ENCODE results near the gene IMMP2L.
A peak's percentile ranks its signal among the peaks of the same experiment; 100 is the strongest.

IMMP2L gene

GRCh38 chr7:111232249-111233084 lies 329.8 kb downstream of the IMMP2L start:
- no peaks in the 10 kb centered on the region for H3K27me3 ChIP-seq (ENCODE audit: insufficient read depth, poor library complexity, severe bottlenecking)
- DNase-seq (ENCODE audit: low spot score) (no peak), ATAC-seq (ENCODE audit: low read depth) (peak; percentile 88)
- H3K36me3 ChIP-seq (ENCODE audit: low read depth), result no peaks in the 10 kb centered on the region
- peak overlapping the region; percentile 19 for H3K27ac ChIP-seq (ENCODE audit: poor library complexity, severe bottlenecking)
- H3K9me3 ChIP-seq (ENCODE audit: severe bottlenecking), result no peaks in the 10 kb centered on the region
- H3K4me1 ChIP-seq (ENCODE audit: insufficient read depth, poor library complexity, severe bottlenecking), result peaks cover 13% of the 10 kb centered on the region
- no peak for TF ChIP-seq CTCF (IDR thresholded peaks at IDR 0.05; ENCODE audit: poor library complexity, severe bottlenecking)
- H3K4me3 ChIP-seq (ENCODE audit: severe bottlenecking), result no peak overlapping the region

GRCh38 chr7:111229916-111230315 lies 332.4 kb downstream of the IMMP2L start:
- Histone ChIP-seq H3K27ac (ENCODE audit: poor library complexity, severe bottlenecking) (no peak overlapping the region), H3K27me3 (ENCODE audit: insufficient read depth, poor library complexity, severe bottlenecking) (no peaks in the 10 kb centered on the region), H3K36me3 (ENCODE audit: low read depth) (no peaks in the 10 kb centered on the region), H3K4me1 (ENCODE audit: insufficient read depth, poor library complexity, severe bottlenecking) (peaks cover 13% of the 10 kb centered on the region), H3K9me3 (ENCODE audit: severe bottlenecking) (no peaks in the 10 kb centered on the region), H3K4me3 (ENCODE audit: severe bottlenecking) (no peak overlapping the region)
- DNase-seq (ENCODE audit: low spot score) (no peak), ATAC-seq (ENCODE audit: low read depth) (no peak)
- TF ChIP-seq CTCF (IDR thresholded peaks at IDR 0.05; ENCODE audit: poor library complexity, severe bottlenecking), result no peak

GRCh38 chr7:111229181-111229740 lies 333.0 kb downstream of the IMMP2L start:
- TF ChIP-seq CTCF (IDR thresholded peaks at IDR 0.05; ENCODE audit: poor library complexity, severe bottlenecking), result no peak
- DNase-seq (ENCODE audit: low spot score) (no peak), ATAC-seq (ENCODE audit: low read depth) (no peak)
- Histone ChIP-seq H3K4me3 (ENCODE audit: severe bottlenecking) (no peak overlapping the region), H3K27me3 (ENCODE audit: insufficient read depth, poor library complexity, severe bottlenecking) (no peaks in the 10 kb centered on the region), H3K4me1 (ENCODE audit: insufficient read depth, poor library complexity, severe bottlenecking) (peaks cover 13% of the 10 kb centered on the region), H3K36me3 (ENCODE audit: low read depth) (no peaks in the 10 kb centered on the region), H3K27ac (ENCODE audit: poor library complexity, severe bottlenecking) (no peak overlapping the region), H3K9me3 (ENCODE audit: severe bottlenecking) (no peaks in the 10 kb centered on the region)

GRCh38 chr7:111228437-111228836 lies 333.9 kb downstream of the IMMP2L start:
- DNase-seq (ENCODE audit: low spot score) (no peak), ATAC-seq (ENCODE audit: low read depth) (no peak)
- H3K4me1 ChIP-seq (ENCODE audit: insufficient read depth, poor library complexity, severe bottlenecking), result peaks cover 13% of the 10 kb centered on the region
- no peak overlapping the region for H3K4me3 ChIP-seq (ENCODE audit: severe bottlenecking)
- no peaks in the 10 kb centered on the region for H3K36me3 ChIP-seq (ENCODE audit: low read depth)
- no peak overlapping the region for H3K27ac ChIP-seq (ENCODE audit: poor library complexity, severe bottlenecking)
- H3K9me3 ChIP-seq (ENCODE audit: severe bottlenecking), result no peaks in the 10 kb centered on the region
- no peak for TF ChIP-seq CTCF (IDR thresholded peaks at IDR 0.05; ENCODE audit: poor library complexity, severe bottlenecking)
- H3K27me3 ChIP-seq (ENCODE audit: insufficient read depth, poor library complexity, severe bottlenecking), result no peaks in the 10 kb centered on the region

- no peaks in the 10 kb centered on the region for H3K27me3 ChIP-seq (ENCODE audit: insufficient read depth, poor library complexity, severe bottlenecking)
- no peak overlapping the region for H3K27ac ChIP-seq (ENCODE audit: poor library complexity, severe bottlenecking)
- H3K4me1 ChIP-seq (ENCODE audit: insufficient read depth, poor library complexity, severe bottlenecking), result no peaks in the 10 kb centered on the region
- DNase-seq (ENCODE audit: low spot score), result no peak
- H3K36me3 ChIP-seq (ENCODE audit: low read depth), result no peaks in the 10 kb centered on the region
- no peak for TF ChIP-seq CTCF (IDR thresholded peaks at IDR 0.05; ENCODE audit: poor library complexity, severe bottlenecking)
- H3K9me3 ChIP-seq (ENCODE audit: severe bottlenecking), result no peaks in the 10 kb centered on the region
- no peak overlapping the region for H3K4me3 ChIP-seq (ENCODE audit: severe bottlenecking)
- ATAC-seq (ENCODE audit: low read depth), result no peak
These were observed 335.5 kb downstream of the IMMP2L start for GRCh38 chr7:111226800-111227199.

Data from RWPE2 (cell line).